HUES48 (cell line): ENCODE measurements around the gene SLX1A.
"Not testable (repeated sequence)": the region's sequence is repeated elsewhere in the genome, so short reads cannot be mapped to it uniquely, and the experiment has no call there.

Experiments used
- H3K27ac ChIP-seq: one replicate; pipeline ENCODE4 v1.7.0; 2013; ENCODE audit warnings: low read depth, low read length, inconsistent platforms
- H3K27me3 ChIP-seq: 2 replicates; pipeline ENCODE4 v1.6.1; 2013; ENCODE audit warnings: mild to moderate bottlenecking, low read length; ENCODE audit not compliant: control insufficient read depth, insufficient read depth
- H3K36me3 ChIP-seq: 2 replicates; pipeline ENCODE4 v1.6.1; 2013; ENCODE audit warnings: low read length; ENCODE audit not compliant: control insufficient read depth, insufficient read depth
- H3K4me1 ChIP-seq: 2 replicates; pipeline ENCODE4 v1.6.1; 2013; ENCODE audit warnings: mild to moderate bottlenecking, low read length; ENCODE audit not compliant: control insufficient read depth, insufficient read depth
- H3K4me3 ChIP-seq: 2 replicates; pipeline ENCODE4 v1.5.1; 2013; ENCODE audit warnings: mild to moderate bottlenecking, low read depth, low read length
- H3K9ac ChIP-seq: 2 replicates; pipeline ENCODE4 v1.6.1; 2013; ENCODE audit warnings: mild to moderate bottlenecking, low read depth, low read length, moderate library complexity
- H3K9me3 ChIP-seq: 2 replicates; pipeline ENCODE4 v1.6.1; 2013; ENCODE audit warnings: low read length; ENCODE audit not compliant: control insufficient read depth, insufficient read depth

SLX1A gene

DNA sequence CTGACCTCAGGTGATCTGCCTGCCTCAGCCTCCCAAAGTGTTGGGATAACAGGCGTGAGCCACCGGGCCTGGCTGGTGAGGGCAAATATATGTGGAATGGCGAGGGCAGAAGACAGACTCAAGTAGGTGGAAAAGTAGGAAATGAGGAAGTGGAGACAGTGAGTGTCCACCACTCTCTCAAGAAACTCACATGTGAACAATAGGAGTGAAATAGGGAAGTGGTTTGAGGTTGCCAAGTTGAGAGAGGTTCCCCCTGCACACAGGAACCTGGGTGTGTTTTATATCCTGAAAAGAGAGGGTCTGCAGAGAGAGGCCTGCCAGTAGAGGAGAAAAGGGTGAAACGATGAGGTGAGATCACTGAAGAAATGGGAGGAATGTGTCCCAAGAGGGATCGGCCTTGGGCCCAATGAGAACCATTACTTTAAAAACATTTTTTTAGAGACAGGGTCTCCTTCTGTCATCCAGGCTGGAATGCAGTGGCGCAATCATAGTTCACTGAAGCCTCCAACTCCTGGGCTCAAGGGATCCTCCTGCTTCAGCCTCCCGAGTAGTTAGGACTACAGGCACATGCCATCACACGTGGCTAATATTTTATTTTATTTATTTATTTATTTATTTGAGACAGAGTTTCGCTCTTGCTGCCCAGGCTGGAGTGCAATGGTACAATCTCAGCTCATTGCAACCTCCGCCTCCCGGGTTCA lies 27.3 kb upstream of the SLX1A start:
- no peak overlapping the region for H3K27ac ChIP-seq

DNA sequence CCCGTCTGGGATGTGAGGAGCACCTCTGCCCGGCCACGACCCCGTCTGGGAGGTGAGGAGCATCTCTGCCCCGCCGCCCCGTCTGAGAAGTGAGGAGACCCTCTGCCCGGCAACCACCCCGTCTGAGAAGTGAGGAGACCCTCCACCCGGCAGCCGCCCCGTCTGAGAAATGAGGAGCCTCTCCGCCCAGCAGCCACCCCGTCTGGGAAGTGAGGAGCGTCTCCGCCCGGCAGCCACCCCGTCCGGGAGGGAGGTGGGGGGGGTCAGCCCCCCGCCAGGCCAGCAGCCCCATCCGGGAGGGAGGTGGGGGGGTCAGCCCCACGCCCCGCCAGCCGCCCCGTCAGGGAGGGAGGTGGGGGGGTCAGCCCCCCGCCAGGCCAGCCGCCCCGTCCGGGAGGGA lies 24.9 kb upstream of the SLX1A start:
- not testable (repeated sequence) for H3K4me1 ChIP-seq, H3K9ac ChIP-seq, H3K36me3 ChIP-seq, H3K27me3 ChIP-seq, H3K9me3 ChIP-seq, H3K4me3 ChIP-seq, H3K27ac ChIP-seq

More for the DNA sequence above, 27.3 kb upstream of the SLX1A start:
- Histone ChIP-seq H3K9ac (no peak overlapping the region), H3K36me3 (no peaks in the 10 kb centered on the region), H3K9me3 (no peaks in the 10 kb centered on the region), H3K27me3 (no peaks in the 10 kb centered on the region), H3K4me1 (no peaks in the 10 kb centered on the region), H3K4me3 (no peak overlapping the region)

DNA sequence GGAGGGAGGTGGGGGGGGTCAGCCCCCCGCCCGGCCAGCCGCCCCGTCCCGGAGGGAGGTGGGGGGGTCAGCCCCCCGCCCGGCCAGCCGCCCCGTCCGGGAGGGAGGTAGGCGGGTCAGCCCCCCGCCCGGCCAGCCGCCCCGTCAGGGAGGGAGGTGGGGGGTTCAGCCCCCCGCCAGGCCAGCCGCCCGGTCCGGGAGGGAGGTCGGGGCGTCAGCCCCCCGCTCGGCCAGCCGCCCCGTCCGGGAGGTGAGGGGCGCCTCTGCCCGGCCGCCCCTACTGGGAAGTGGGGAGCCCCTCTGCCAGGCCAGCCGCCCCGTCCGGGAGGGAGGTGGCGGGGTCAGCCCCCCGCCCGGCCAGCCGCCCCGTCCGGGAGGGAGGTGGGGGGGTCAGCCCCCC lies 24.3 kb upstream of the SLX1A start:
- H3K9ac ChIP-seq, H3K4me3 ChIP-seq, H3K4me1 ChIP-seq, H3K9me3 ChIP-seq, H3K27me3 ChIP-seq, H3K27ac ChIP-seq, H3K36me3 ChIP-seq: not testable (repeated sequence)

DNA sequence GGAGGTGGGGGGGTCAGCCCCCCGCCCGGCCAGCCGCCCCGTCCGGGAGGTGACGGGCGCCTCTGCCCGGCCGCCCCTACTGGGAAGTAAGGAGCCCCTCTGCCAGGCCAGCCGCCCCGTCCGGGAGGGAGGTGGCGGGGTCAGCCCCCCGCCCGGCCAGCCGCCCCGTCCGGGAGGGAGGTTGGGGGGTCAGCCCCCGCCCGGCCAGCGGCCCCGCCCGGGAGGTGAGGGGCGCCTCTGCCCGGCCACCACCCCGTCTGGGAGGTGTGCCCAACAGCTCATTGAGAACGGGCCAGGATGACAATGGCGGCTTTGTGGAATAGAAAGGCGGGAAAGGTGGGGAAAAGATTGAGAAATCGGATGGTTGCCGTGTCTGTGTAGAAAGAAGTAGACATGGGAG lies 23.5 kb upstream of the SLX1A start:
- not testable (repeated sequence) for H3K27me3 ChIP-seq, H3K27ac ChIP-seq, H3K36me3 ChIP-seq, H3K4me3 ChIP-seq, H3K9me3 ChIP-seq, H3K4me1 ChIP-seq, H3K9ac ChIP-seq

DNA sequence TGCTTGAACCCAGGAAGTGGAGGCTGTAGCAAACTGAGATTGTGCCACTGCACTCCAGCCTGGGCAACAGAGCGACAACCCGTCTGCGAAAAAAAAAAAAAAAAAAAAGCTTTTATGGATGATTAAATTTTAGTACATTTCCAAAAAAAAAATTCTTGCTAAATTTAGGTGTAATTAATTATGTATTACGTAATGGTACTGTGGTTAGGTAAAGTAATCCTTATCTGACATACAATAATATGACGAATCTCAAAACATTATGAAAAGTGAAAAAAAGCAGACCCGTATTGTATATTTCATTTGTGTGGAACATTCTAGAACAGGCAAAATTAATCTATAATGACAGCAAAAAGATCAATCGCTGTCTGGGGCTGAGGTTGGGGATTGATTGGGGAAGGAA lies 20.6 kb upstream of the SLX1A start:
- Histone ChIP-seq H3K9me3 (no peaks in the 10 kb centered on the region), H3K4me1 (no peaks in the 10 kb centered on the region), H3K9ac (no peak overlapping the region), H3K36me3 (no peaks in the 10 kb centered on the region), H3K4me3 (no peak overlapping the region), H3K27me3 (no peaks in the 10 kb centered on the region), H3K27ac (no peak overlapping the region)

DNA sequence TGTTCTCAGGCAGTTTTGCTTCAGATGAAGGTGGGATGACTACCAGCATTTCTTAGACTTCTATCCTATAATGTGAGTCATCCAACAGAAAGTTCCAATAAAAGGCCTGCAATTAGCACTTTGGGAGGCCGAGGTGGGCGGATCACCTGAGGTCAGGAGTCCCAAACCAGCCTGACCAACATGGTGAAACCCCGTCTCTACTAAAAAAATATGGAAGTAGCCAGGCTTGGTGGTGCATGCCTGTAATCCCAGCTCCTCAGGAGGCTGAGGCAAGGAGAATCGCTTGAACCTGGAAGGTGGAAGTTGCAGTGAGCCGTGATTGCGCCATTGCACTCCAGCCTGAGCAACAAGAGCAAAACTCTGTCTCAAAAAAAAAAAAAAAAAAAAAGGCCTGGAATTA lies 16.8 kb upstream of the SLX1A start:
- H3K27ac ChIP-seq, H3K36me3 ChIP-seq, H3K4me1 ChIP-seq, H3K9me3 ChIP-seq, H3K9ac ChIP-seq, H3K4me3 ChIP-seq, H3K27me3 ChIP-seq: not testable (repeated sequence)

DNA sequence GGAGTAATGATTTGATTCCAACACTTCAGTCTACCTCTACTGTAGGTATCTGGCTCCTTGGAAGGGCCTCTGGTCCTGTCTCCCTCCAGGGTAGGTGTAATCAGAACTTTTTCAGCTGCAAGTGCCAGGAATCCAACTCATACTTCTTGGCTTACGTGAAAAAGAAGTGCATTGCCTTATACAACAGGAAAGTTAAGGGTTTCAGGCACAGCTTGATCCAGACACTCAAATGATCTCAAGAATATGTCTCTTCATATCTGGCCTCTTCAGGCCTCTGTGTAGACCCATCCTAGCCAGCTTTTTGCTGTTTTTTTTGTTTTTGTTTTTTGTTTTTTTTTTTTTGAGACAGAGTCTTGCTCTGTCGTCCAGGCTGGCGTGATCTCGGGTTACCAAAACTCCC lies 14.5 kb upstream of the SLX1A start:
- no peak overlapping the region for H3K27ac ChIP-seq
- H3K9ac ChIP-seq, result no peak overlapping the region
- no peaks in the 10 kb centered on the region for H3K36me3 ChIP-seq
- peaks cover 5% of the 10 kb centered on the region for H3K27me3 ChIP-seq
- H3K4me1 ChIP-seq, result no peaks in the 10 kb centered on the region
- H3K4me3 ChIP-seq, result no peak overlapping the region
- H3K9me3 ChIP-seq, result no peaks in the 10 kb centered on the region

DNA sequence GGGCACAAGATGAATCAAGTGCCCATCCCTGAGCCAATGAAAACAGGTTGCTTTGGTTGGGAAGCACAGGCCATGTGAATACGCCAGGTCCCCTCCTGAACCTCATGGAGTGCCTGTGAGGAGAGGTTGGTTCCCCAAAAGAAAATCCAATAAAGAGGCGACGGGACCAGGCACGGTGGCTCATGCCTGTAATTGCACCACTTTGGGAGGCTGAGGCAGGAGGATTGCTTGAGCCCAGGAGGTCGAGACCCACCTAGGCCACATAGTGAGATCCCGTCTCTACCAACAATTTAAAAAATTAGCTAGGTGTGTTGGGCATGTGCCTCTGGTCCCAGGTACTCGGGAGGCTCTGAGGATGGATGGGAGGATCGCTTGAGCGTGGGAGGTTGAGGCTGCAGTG lies 13.7 kb upstream of the SLX1A start:
- no peaks in the 10 kb centered on the region for H3K9me3 ChIP-seq
- H3K27ac ChIP-seq, result no peak overlapping the region
- H3K27me3 ChIP-seq, result peaks cover 11% of the 10 kb centered on the region
- H3K36me3 ChIP-seq, result no peaks in the 10 kb centered on the region
- H3K4me3 ChIP-seq, result no peak overlapping the region
- no peaks in the 10 kb centered on the region for H3K4me1 ChIP-seq
- H3K9ac ChIP-seq, result no peak overlapping the region

DNA sequence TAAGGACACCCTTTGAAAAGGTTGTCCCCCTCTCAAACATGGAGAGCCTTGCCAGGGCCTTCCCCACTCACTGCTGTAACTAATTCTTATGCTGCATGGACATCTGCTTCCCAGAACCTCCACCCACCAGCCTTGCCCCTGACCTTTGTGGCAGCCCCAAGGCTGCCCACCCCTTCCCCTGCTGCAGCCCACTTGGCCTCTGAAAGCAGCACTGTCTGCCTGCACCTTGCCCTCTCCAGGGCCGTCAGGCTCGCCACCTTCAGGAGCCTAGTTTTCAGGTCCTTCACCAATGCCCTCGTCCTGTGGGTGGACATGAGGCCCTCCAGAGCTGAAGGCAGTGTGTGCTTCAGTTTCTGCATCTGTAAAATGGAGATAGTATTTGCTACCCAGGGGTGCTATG lies 12.9 kb upstream of the SLX1A start:
- Histone ChIP-seq H3K9ac (no peak overlapping the region), H3K27ac (no peak overlapping the region), H3K9me3 (no peaks in the 10 kb centered on the region), H3K4me3 (no peak overlapping the region), H3K36me3 (no peaks in the 10 kb centered on the region), H3K27me3 (peaks cover 11% of the 10 kb centered on the region), H3K4me1 (no peaks in the 10 kb centered on the region)

DNA sequence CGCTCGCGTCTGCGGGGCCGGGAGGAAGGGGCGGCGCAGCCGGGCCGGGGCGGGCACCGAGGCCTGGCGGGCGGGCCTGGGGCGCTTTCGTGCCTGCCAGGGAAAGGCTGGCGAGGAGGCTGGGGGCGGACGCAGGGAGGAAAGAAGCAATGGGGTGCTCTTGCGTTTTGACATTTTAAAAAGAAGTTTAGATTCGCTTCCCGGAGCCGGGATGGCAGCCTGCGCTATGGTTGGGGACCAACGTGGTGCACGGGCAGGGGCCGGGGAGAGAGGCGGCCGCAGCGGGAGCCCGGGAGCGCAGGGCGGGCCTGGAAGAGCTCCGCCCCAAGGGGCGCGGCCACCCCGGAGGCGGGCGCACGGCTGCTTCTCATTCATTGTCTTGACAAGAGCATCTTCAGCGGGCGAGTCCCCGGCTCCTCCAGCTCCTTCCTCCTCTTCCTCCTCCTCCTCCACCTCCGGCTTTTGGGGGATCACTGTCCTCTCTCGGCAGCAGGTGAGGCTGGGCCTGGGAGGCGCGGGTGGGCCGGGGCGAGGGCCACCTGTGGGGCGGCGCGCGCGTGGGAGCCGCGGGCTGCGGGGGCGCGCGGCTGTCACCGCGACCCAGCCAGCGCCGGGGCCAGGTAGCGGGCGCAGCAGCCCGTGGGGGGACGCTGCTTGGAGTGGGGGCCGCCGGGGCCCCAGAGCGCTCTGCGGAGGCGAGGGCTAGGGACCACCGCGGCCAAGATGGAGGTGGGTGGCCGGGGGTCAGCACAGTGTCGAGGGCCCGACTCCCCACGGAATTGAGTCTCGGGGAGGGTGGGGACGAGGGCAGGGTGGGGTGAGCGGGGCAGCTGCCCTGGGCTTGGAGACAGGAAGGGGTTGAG lies 10.2 kb upstream of the SLX1A start, which contains the start of gene CORO1A:
Gene CORO1A (plus strand): TSS at position 370 of the 863 bp plus-strand sequence. CDS start 1,608 bp downstream, outside the sequence.
- Histone ChIP-seq H3K9me3 (no peaks in the 10 kb centered on the region), H3K27ac (no peak within 1 kb of the TSS), H3K27me3 (peaks cover 11% of the 10 kb centered on the region), H3K9ac (no peak within 1 kb of the TSS), H3K4me3 (peak within 1 kb of the TSS; percentile 69), H3K36me3 (no peaks in the 10 kb centered on the region), H3K4me1 (no peaks in the 10 kb centered on the region)

DNA sequence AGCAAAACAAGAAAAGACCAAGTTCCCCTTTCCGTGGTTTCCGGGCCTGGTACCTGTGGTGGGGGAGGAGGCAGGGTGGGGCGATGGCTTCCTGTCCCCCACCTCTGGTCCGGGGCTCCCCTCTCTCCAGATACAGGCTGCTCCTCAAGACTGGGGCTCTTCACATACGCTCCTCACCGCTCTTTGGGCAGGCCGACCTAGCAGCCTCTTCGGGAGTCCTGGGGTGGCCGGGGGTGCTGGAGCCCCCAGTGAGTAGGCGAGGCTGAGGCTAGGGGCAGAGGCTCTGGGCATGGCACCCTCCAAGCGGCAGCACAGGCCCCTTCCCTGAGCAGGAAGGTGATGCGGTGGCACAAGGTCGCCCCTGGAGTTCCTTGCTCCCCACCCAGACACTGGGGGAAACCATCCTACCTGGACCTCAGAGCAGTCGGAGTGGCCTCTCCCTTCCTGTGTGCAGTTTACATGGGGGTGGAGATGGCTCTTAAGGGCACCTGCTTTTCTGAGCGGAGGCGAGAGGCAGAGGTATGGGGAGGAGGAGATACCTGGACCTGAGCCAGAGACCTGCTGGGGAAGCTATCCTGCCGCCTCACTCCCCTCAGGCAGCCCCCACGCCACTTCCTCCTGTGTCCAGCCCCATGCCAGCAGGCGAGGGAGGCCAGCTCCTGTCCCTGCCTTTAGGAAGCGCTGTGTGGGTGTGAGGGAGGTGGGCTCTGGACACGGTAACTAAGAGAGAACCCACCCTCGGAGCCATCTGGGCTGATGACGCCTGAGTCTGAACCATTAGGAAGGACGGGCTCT lies 9.4 kb upstream of the SLX1A start:
- Histone ChIP-seq H3K9me3 (no peaks in the 10 kb centered on the region), H3K27me3 (peaks cover 11% of the 10 kb centered on the region), H3K4me3 (peak overlapping the region; percentile 69; the same call in 1 of the 2 replicates), H3K4me1 (no peaks in the 10 kb centered on the region), H3K36me3 (no peaks in the 10 kb centered on the region), H3K27ac (no peak overlapping the region), H3K9ac (no peak overlapping the region)
